ENCODE results near the gene S100G. TPM values are rescaled to one million over a fixed set of nuclear protein-coding genes. Genes with fewer than 3 reads are reported as not detected.

The S100G gene
- polyA plus RNA-seq, 1 of the 3 experiments (the other 2 are of a cell fraction): not detected

- ChIA-PET CTCF (interaction anchor here (1.3 to 6.9 kb wide), 2 partner anchors 13 to 246 kb away, joined by 3 to 37 read pairs; no protein-coding TSS in a partner anchor), POLR2A (interaction anchor here (0.5 kb wide), 1 partner anchor 916 kb away, joined by 3 read pairs; no protein-coding TSS in a partner anchor)
- no peaks in the 10 kb centered on the region for H3K27me3 ChIP-seq (ENCODE audit: insufficient read depth)
- H2AFZ ChIP-seq (ENCODE audit: low read depth): no peak overlapping the region
- H3K9me3 ChIP-seq: no peaks in the 10 kb centered on the region
- H4K20me1 ChIP-seq (ENCODE audit: insufficient read depth): no peaks in the 10 kb centered on the region
- H3K9ac ChIP-seq: no peak overlapping the region
- no peak overlapping the region for H3K4me3 ChIP-seq (ENCODE audit: low read depth in 2 of 2, low read length in 1 of 2)
- H3K36me3 ChIP-seq (replicated peaks in 1 of 2; ENCODE audit: control insufficient read depth in 1 of 2, insufficient read depth in 2 of 2, low read length in 1 of 2): peaks cover 15 to 41% of the 10 kb centered on the region in 2 experiments
- no peaks in the 10 kb centered on the region; the same call in 1 of the 2 replicates for H3K79me2 ChIP-seq (ENCODE audit: insufficient read depth)
- no peak overlapping the region for H3K27ac ChIP-seq (ENCODE audit: low read depth in 2 of 2, low read length in 1 of 2)
- TF ChIP-seq EZH2phosphoT487 (IDR thresholded peaks at IDR 0.05; ENCODE audit: borderline replicate concordance, low read depth) (no peak), JUND (IDR thresholded peaks at IDR 0.05) (no peak), GABPA (IDR thresholded peaks at IDR 0.05; ENCODE audit: low read depth) (no peak), YY1 (IDR thresholded peaks at IDR 0.05; ENCODE audit: low read depth) (no peak), CTCF (IDR thresholded peaks at IDR 0.05) (no peak)
- H3K9me2 ChIP-seq: no peaks in the 10 kb centered on the region
- H3K4me2 ChIP-seq: no peak overlapping the region
- peaks cover 5% of the 10 kb centered on the region for H3F3A ChIP-seq (replicated peaks; ENCODE audit: insufficient read depth)
- no peak for DNase-seq
- WGBS (ENCODE audit: low lambda C conversion rate): 76% methylated on average over 6 of the region's 7 CpGs
- no peaks in the 10 kb centered on the region for H3K4me1 ChIP-seq (ENCODE audit: control insufficient read depth in 1 of 2, insufficient read depth in 2 of 2, low read depth in 1 of 2, low read length in 1 of 2)
These were observed 33.2 kb downstream of the S100G start for GRCh38 chrX:16683007-16683664.

GRCh38 chrX:16687514-16687913 lies 37.6 kb downstream of the S100G start:
- DNase-seq: no peak
- Histone ChIP-seq H3K27ac (ENCODE audit: low read depth in 2 of 2, low read length in 1 of 2) (peak overlapping the region in 1 of 2 experiments; percentile 27; a peak in 2 of 4 replicates), H3K9me3 (no peaks in the 10 kb centered on the region), H4K20me1 (ENCODE audit: insufficient read depth) (no peaks in the 10 kb centered on the region), H3K79me2 (ENCODE audit: insufficient read depth) (no peaks in the 10 kb centered on the region; the same call in 1 of the 2 replicates), H3K9ac (no peak overlapping the region), H3K27me3 (ENCODE audit: insufficient read depth) (no peaks in the 10 kb centered on the region), H3K4me2 (no peak overlapping the region), H3K9me2 (no peaks in the 10 kb centered on the region), H3K4me1 (ENCODE audit: control insufficient read depth in 1 of 2, insufficient read depth in 2 of 2, low read depth in 1 of 2, low read length in 1 of 2) (no peaks in the 10 kb centered on the region), H3K4me3 (ENCODE audit: low read depth in 2 of 2, low read length in 1 of 2) (no peak overlapping the region), H2AFZ (ENCODE audit: low read depth) (no peak overlapping the region), H3K36me3 (replicated peaks in 1 of 2; ENCODE audit: control insufficient read depth in 1 of 2, insufficient read depth in 2 of 2, low read length in 1 of 2) (peaks cover 9 to 44% of the 10 kb centered on the region in 2 experiments), H3F3A (replicated peaks; ENCODE audit: insufficient read depth) (peaks cover 11% of the 10 kb centered on the region)
- CTCF ChIA-PET: interaction anchor here (1.2 to 6.9 kb wide), 2 partner anchors 9 to 15 kb away, joined by 4 to 37 read pairs; no protein-coding TSS in a partner anchor
- TF ChIP-seq MXI1 (IDR thresholded peaks at IDR 0.05; ENCODE audit: low read depth, low read length) (no peak), FOSL2 (IDR thresholded peaks at IDR 0.05; ENCODE audit: borderline replicate concordance, low read depth) (0 out of 2 replicates have a peak, but pooled peaks have one; percentile 12)
- 77% methylated on average over 3 of the region's 3 CpGs for WGBS (ENCODE audit: low lambda C conversion rate)
- POLR2A ChIA-PET: no interaction called here

- 44% methylated on average over 10 of the region's 10 CpGs for WGBS (ENCODE audit: low lambda C conversion rate)
- Histone ChIP-seq H3K4me3 (ENCODE audit: low read depth in 2 of 2, low read length in 1 of 2) (no peak overlapping the region), H3K4me2 (no peak overlapping the region), H3F3A (replicated peaks; ENCODE audit: insufficient read depth) (peaks cover 16% of the 10 kb centered on the region), H3K4me1 (ENCODE audit: control insufficient read depth in 1 of 2, insufficient read depth in 2 of 2, low read depth in 1 of 2, low read length in 1 of 2) (no peaks in the 10 kb centered on the region), H3K27me3 (ENCODE audit: insufficient read depth) (no peaks in the 10 kb centered on the region), H3K27ac (ENCODE audit: low read depth in 2 of 2, low read length in 1 of 2) (no peak overlapping the region), H3K9ac (no peak overlapping the region), H3K36me3 (replicated peaks in 1 of 2; ENCODE audit: control insufficient read depth in 1 of 2, insufficient read depth in 2 of 2, low read length in 1 of 2) (peaks cover 10 to 29% of the 10 kb centered on the region in 2 experiments), H3K9me3 (no peaks in the 10 kb centered on the region), H3K9me2 (no peaks in the 10 kb centered on the region), H2AFZ (ENCODE audit: low read depth) (no peak overlapping the region), H4K20me1 (ENCODE audit: insufficient read depth) (no peaks in the 10 kb centered on the region), H3K79me2 (ENCODE audit: insufficient read depth) (no peaks in the 10 kb centered on the region)
- ChIA-PET CTCF (interaction anchor here (0.8 to 3.6 kb wide), 11 partner anchors 9 to 1199 kb away, joined by 3 to 37 read pairs (median 4); partner anchors contain the start of genes CTPS2, GRPR and SYAP1), POLR2A (no interaction called here)
- DNase-seq: peak; percentile 69
- TF ChIP-seq RXRA (IDR thresholded peaks at IDR 0.05; ENCODE audit: borderline replicate concordance, low read depth) (no peak), MXI1 (IDR thresholded peaks at IDR 0.05; ENCODE audit: low read depth, low read length) (no peak), GATA2 (CRISPR knock-in tag; IDR thresholded peaks at IDR 0.05) (no peak), PBX3 (IDR thresholded peaks at IDR 0.05) (no peak), EZH2phosphoT487 (IDR thresholded peaks at IDR 0.05; ENCODE audit: borderline replicate concordance, low read depth) (no peak), EP300 (IDR thresholded peaks at IDR 0.05; ENCODE audit: borderline replicate concordance in 1 of 2, low read depth in 1 of 2, low read length in 1 of 2) (no peak), ZBTB33 (IDR thresholded peaks at IDR 0.05; ENCODE audit: borderline replicate concordance, low read depth) (no peak)
These were observed 45.2 kb downstream of the S100G start for GRCh38 chrX:16695079-16695676.
